Stimulated activated CD4-positive, alpha-beta T cell treated with anti-CD3 and anti-CD28 coated beads, Interleukin-2, amount 100 ng/mL, for 24 hours (primary cell): ENCODE results near the gene PTHLH.

Source experiments
- DNase-seq, 2 donors: peaks; one replicate each; pipeline ENCODE4 v3.0.0-alpha.2; 2020

Gene PTHLH

GRCh38 chr12:27934276-27934675, 38.3 kb downstream of the PTHLH start:
- no peak for DNase-seq

DNA sequence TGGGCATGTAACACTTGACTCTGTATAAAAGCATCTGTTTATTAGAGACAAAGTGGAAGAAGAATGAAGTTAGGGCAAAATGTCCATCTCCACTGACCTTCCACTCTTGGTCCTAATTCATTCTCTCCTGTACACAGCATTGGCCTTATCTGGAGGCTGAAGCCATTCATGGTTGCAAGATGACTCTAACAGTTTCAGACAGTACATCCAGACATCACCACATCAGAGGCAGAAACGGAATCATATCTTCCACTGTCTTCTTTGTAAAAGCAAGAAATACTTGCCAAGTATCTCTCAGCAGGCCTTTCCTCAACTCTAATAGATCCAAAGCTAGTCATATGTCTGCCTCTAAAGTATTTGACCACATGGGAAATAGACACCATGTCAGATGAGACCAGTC, 41.1 kb downstream of the PTHLH start:
- DNase-seq, result no peak

DNA sequence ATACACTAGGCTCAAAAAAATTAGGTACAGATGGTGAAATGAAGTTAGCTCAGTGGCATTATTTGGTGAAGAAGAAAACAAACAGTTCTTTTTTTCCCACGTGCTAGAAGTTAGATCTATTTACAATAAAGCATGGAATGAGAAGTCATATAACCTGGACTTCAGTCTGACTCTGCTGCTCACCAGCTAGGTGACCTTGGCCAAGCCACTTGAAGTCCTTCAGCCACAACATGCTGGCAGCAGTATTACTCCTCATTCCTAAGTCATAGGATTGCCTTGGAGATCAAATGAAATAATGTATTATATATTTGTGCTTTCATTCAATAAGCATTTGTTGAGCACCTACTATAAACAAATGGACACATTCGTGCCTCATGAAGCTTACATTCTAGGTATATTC, 45.2 kb downstream of the PTHLH start:
- DNase-seq, result no peak

GRCh38 chr12:27924350-27925135, 48.0 kb downstream of the PTHLH start:
- no peak for DNase-seq

- no peak for DNase-seq
These were observed 49.9 kb downstream of the PTHLH start for GRCh38 chr12:27922531-27923139.

GRCh38 chr12:27919671-27920235, 52.8 kb downstream of the PTHLH start:
- no peak for DNase-seq

DNA sequence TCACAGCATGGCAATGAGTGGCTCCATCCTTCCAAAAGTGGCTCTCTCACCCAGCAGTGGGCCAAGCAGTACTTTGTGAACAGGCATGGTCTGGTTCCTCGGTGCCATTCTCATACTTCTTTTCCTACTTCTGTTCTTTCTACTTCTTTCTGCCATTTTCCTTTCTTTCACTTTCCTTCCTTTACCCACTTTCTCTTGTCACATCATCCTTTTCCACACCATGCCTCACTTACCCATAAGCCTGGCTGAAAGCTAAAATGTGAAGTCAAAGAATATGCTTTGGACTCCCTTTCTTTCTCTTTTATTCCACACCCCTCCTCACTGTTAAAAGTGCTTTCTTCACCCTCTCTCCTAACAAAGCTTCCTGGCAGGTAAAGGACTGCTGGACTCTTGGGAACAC, 57.0 kb downstream of the PTHLH start:
- DNase-seq, result no peak

GRCh38 chr12:27915021-27915420, 57.5 kb downstream of the PTHLH start:
- DNase-seq, result no peak

DNA sequence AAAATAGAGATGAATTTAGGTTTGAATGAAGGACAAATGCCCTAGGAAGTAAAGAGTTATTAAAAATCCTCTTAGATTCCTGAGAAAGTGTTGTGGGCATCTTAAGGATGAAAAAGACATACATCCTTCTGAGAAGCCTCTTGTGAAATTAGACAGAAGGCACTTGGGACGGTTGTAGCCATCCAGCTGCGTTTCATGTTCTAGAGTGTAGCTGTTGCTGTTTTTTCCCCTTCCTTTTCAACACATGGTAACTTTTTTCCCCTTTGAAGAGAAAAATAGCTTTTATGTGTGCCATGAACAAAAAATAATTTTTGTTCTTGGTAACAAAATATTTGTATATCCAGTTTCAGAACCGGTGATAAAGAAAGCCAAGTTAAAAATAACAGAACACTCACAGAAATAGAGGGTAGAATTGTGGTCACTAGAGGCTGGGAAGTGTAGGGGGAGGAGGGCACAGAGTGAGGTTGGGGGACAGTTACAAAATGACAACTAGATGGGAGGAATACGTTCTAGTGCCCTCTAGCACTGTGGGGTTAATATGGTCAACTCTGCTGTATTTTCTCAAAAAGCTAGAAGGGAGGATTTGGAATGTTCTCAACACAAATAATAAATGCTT, 58.4 kb downstream of the PTHLH start:
- no peak for DNase-seq

DNA sequence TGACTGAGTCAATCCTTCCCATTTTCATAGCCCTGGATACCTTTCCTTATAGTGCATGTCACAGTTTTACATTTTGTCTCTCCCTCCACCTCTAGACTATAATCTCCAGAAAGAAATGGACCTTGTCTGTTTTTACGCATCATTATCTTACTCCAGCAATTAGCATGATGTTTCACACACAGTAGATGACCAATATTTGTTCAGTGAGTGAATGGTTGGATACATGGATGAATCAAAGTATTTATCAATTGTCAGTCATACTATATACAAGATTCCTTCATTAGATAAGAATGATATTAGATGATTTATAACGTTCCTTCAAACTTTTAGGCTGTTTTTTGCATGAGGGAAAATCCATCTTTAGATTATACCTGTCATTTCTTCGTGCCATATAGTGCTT, 61.1 kb downstream of the PTHLH start:
- no peak for DNase-seq
